ENCODE data around the gene P2RX5.

DNA sequence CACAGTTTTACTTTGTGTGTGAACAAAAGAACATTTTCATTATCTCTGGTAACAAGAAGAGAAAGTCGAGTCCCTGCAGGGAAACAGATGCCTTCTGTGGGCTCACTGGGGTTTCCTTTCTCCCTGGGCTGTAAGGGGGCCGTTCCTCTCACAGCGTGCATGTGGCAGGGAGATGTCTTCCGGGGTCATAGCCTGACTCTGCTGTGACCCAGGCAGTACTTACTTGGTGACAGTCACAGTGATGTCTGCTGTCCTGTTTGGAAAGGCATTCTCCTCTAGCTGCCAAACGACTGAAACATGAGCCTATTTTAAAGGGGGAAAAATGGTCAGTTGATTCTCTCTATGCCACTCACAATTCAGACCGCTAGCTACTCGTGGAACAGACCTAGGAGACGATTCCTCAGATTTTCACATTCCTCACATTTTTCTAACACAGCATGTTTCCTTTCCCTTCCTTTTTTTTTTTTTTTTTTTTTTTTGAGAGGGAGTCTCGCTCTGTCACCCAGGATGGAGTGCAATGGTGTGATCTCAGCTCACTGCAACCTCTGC lies 35.0 kb upstream of the P2RX5 start:
- no peak for TF ChIP-seq ELF4 (IDR thresholded peaks at IDR 0.05)
- TF ChIP-seq, protein P1, sequence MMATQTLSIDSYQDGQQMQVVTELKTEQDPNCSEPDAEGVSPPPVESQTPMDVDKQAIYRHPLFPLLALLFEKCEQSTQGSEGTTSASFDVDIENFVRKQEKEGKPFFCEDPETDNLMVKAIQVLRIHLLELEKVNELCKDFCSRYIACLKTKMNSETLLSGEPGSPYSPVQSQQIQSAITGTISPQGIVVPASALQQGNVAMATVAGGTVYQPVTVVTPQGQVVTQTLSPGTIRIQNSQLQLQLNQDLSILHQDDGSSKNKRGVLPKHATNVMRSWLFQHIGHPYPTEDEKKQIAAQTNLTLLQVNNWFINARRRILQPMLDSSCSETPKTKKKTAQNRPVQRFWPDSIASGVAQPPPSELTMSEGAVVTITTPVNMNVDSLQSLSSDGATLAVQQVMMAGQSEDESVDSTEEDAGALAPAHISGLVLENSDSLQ (IDR thresholded peaks at IDR 0.05): no peak
- no peak for TF ChIP-seq BHLHE40 (IDR thresholded peaks at IDR 0.05; ENCODE audit: borderline replicate concordance)
- TF ChIP-seq ZNF384 (IDR thresholded peaks at IDR 0.05): no peak
- TF ChIP-seq HDGF (IDR thresholded peaks at IDR 0.05; ENCODE audit: borderline replicate concordance): no peak
- TF ChIP-seq FOXM1 (IDR thresholded peaks at IDR 0.05; ENCODE audit: borderline replicate concordance): no peak
- no peak for TF ChIP-seq NFRKB (IDR thresholded peaks at IDR 0.05)
- TF ChIP-seq SP1 (IDR thresholded peaks at IDR 0.05): no peak
- TF ChIP-seq TARDBP (IDR thresholded peaks at IDR 0.05): no peak
- TF ChIP-seq LEF1 (IDR thresholded peaks at IDR 0.05; ENCODE audit: borderline replicate concordance): no peak
- no peak for TF ChIP-seq FOXK2 (IDR thresholded peaks at IDR 0.05)
- no peak for TF ChIP-seq SUZ12 (IDR thresholded peaks at IDR 0.05)
- no peak for TF ChIP-seq FOXA1 (IDR thresholded peaks at IDR 0.05)
- TF ChIP-seq L3MBTL2 (conservative IDR thresholded peaks at IDR 0.05): no peak

All from HEK293T (cell line).